ENCODE data around the gene TFDP2.

GRCh38 chr3:141994856-141995255, 154.5 kb downstream of the TFDP2 start:
- TF ChIP-seq, protein P1, sequence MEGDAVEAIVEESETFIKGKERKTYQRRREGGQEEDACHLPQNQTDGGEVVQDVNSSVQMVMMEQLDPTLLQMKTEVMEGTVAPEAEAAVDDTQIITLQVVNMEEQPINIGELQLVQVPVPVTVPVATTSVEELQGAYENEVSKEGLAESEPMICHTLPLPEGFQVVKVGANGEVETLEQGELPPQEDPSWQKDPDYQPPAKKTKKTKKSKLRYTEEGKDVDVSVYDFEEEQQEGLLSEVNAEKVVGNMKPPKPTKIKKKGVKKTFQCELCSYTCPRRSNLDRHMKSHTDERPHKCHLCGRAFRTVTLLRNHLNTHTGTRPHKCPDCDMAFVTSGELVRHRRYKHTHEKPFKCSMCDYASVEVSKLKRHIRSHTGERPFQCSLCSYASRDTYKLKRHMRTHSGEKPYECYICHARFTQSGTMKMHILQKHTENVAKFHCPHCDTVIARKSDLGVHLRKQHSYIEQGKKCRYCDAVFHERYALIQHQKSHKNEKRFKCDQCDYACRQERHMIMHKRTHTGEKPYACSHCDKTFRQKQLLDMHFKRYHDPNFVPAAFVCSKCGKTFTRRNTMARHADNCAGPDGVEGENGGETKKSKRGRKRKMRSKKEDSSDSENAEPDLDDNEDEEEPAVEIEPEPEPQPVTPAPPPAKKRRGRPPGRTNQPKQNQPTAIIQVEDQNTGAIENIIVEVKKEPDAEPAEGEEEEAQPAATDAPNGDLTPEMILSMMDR (IDR thresholded peaks at IDR 0.05 in 2 of 3, conservative IDR thresholded peaks at IDR 0.05 in 1 of 3; ENCODE audit: insufficient read depth in 2 of 3, low read depth in 1 of 3, low read length in 3 of 3) = no peak
- no peak for TF ChIP-seq DMBX1 (CRISPR knock-in tag; IDR thresholded peaks at IDR 0.05; ENCODE audit: borderline replicate concordance)

All from K562 (cell line).